ENCODE results near the gene DYDC1.
A peak's percentile ranks its signal among the peaks of the same experiment; 100 is the strongest.

Gene DYDC1
- long read RNA-seq = 0 reads

DNA sequence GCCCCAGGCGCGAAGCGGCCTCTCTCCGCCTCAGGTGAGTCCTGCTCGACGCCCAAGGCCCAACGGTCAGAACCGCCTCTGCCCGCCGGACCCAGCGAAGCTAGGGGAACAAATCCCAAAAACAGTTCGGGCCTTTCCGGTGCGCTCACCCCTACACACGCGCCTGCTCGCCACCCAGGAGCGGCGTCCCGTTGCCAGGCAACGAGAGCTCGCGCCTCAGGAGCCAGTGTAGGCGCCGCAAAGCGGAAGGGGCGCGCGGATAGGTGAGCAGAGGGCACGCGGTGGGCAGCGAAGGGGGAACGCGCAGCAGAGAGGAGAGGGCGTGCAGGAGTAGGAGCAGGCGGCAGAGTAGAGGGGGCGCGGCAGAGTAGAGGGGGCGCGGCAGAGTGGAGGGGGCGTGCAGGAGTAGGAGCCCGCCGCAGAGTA is at the start of gene DYDC1, which contains the start of gene DYDC2:
Gene DYDC1 (minus strand): TSS at position 193 of the 426 bp plus-strand sequence. CDS start 4,154 bp downstream, outside the sequence.
Gene DYDC2 (plus strand): TSS at position 219 of the 426 bp plus-strand sequence. CDS start 5,663 bp downstream, outside the sequence.
- Histone ChIP-seq H3K4me3 (replicated peaks; ENCODE audit: insufficient read depth, low read length) (no peak within 1 kb of the TSS), H3K27ac (replicated peaks) (no peak within 1 kb of the TSS), H3K27me3 (ENCODE audit: insufficient read depth, poor library complexity, severe bottlenecking) (peaks cover 18% of the 10 kb centered on the region)
- DNase-seq (ENCODE audit: low read depth in 1 of 2, low spot score in 1 of 2) = peak; percentile 26 to 48
- no peak for TF ChIP-seq POLR2AphosphoS5 (IDR thresholded peaks at IDR 0.05; ENCODE audit: low read depth)
- TF ChIP-seq SPI1 (IDR thresholded peaks at IDR 0.05; ENCODE audit: borderline replicate concordance, low read depth) = no peak
- no peak for TF ChIP-seq GABPA (IDR thresholded peaks at IDR 0.05; ENCODE audit: low read depth)
- TF ChIP-seq, protein P1, sequence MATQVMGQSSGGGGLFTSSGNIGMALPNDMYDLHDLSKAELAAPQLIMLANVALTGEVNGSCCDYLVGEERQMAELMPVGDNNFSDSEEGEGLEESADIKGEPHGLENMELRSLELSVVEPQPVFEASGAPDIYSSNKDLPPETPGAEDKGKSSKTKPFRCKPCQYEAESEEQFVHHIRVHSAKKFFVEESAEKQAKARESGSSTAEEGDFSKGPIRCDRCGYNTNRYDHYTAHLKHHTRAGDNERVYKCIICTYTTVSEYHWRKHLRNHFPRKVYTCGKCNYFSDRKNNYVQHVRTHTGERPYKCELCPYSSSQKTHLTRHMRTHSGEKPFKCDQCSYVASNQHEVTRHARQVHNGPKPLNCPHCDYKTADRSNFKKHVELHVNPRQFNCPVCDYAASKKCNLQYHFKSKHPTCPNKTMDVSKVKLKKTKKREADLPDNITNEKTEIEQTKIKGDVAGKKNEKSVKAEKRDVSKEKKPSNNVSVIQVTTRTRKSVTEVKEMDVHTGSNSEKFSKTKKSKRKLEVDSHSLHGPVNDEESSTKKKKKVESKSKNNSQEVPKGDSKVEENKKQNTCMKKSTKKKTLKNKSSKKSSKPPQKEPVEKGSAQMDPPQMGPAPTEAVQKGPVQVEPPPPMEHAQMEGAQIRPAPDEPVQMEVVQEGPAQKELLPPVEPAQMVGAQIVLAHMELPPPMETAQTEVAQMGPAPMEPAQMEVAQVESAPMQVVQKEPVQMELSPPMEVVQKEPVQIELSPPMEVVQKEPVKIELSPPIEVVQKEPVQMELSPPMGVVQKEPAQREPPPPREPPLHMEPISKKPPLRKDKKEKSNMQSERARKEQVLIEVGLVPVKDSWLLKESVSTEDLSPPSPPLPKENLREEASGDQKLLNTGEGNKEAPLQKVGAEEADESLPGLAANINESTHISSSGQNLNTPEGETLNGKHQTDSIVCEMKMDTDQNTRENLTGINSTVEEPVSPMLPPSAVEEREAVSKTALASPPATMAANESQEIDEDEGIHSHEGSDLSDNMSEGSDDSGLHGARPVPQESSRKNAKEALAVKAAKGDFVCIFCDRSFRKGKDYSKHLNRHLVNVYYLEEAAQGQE (IDR thresholded peaks at IDR 0.05; ENCODE audit: insufficient replicate concordance, low read depth) = no peak
- TF ChIP-seq, protein P2, sequence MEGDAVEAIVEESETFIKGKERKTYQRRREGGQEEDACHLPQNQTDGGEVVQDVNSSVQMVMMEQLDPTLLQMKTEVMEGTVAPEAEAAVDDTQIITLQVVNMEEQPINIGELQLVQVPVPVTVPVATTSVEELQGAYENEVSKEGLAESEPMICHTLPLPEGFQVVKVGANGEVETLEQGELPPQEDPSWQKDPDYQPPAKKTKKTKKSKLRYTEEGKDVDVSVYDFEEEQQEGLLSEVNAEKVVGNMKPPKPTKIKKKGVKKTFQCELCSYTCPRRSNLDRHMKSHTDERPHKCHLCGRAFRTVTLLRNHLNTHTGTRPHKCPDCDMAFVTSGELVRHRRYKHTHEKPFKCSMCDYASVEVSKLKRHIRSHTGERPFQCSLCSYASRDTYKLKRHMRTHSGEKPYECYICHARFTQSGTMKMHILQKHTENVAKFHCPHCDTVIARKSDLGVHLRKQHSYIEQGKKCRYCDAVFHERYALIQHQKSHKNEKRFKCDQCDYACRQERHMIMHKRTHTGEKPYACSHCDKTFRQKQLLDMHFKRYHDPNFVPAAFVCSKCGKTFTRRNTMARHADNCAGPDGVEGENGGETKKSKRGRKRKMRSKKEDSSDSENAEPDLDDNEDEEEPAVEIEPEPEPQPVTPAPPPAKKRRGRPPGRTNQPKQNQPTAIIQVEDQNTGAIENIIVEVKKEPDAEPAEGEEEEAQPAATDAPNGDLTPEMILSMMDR (IDR thresholded peaks at IDR 0.05; ENCODE audit: insufficient read depth, low read length) = no peak

DNA sequence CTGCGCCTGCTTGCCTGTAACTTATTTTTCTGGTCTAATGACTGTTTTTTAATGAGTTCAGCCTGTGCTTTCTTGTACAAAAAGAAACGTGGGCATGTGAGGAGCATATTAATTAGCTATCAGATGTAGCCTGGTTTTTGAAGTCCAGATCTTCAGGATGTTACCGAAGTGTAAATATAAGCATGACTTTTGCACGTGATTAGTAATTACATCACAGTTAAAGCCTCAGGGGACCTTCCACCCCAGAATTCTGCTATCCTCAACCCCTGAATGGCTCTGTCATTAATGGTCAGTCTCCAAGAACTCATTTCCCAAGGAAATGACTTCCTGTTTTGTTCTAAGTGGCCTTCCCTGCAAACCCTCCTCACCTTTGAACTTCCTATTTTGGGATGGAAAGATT is 49.6 kb upstream of the DYDC1 start:
- TF ChIP-seq POLR2AphosphoS5 (IDR thresholded peaks at IDR 0.05; ENCODE audit: low read depth) (no peak), GABPA (IDR thresholded peaks at IDR 0.05; ENCODE audit: low read depth) (no peak), SPI1 (IDR thresholded peaks at IDR 0.05; ENCODE audit: borderline replicate concordance, low read depth) (no peak)
- TF ChIP-seq, protein P2 (IDR thresholded peaks at IDR 0.05; ENCODE audit: insufficient read depth, low read length) = no peak
- TF ChIP-seq, protein P1 (IDR thresholded peaks at IDR 0.05; ENCODE audit: insufficient replicate concordance, low read depth) = no peak
- peaks cover 29% of the 10 kb centered on the region for H3K27me3 ChIP-seq (ENCODE audit: insufficient read depth, poor library complexity, severe bottlenecking)

DNA sequence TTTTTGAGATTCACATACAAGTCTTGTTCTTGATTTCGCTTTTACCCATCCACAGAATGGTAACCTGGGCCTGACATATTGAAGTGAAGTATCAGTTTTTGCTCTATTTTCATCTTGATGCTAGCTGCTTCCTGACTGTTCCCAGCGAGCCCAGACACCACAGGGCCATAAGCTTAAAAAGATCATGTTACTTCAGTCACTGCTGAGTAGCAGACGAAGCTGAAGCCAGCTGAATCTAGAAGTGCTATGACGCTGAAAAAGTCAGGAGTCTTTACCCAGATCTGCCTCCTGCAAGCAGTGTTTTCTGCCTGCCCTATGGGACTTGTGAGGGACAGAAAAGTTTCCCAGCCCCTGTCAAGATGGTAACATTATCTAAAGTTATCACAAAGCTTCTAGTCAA is 49.1 kb upstream of the DYDC1 start:
- DNase-seq (ENCODE audit: low read depth in 1 of 2, low spot score in 1 of 2) = no peak
- peaks cover 29% of the 10 kb centered on the region for H3K27me3 ChIP-seq (ENCODE audit: insufficient read depth, poor library complexity, severe bottlenecking)
- TF ChIP-seq, protein P1 (IDR thresholded peaks at IDR 0.05; ENCODE audit: insufficient replicate concordance, low read depth) = no peak
- TF ChIP-seq SPI1 (IDR thresholded peaks at IDR 0.05; ENCODE audit: borderline replicate concordance, low read depth) (no peak), POLR2AphosphoS5 (IDR thresholded peaks at IDR 0.05; ENCODE audit: low read depth) (no peak)
- H3K4me3 ChIP-seq (replicated peaks; ENCODE audit: insufficient read depth, low read length) = no peak overlapping the region
- no peak overlapping the region for H3K27ac ChIP-seq (replicated peaks)

More for the DNA sequence above, 49.6 kb upstream of the DYDC1 start:
- Histone ChIP-seq H3K4me3 (replicated peaks; ENCODE audit: insufficient read depth, low read length) (no peak overlapping the region), H3K27ac (replicated peaks) (no peak overlapping the region)
- DNase-seq (ENCODE audit: low read depth in 1 of 2, low spot score in 1 of 2) = no peak
